KBM-7 (cell line): ENCODE measurements around the gene GDF15.
"Not testable (repeated sequence)": the region's sequence is repeated elsewhere in the genome, so short reads cannot be mapped to it uniquely, and the experiment has no call there.

ENCODE experiments used
- DNase-seq: peaks from one replicate; pipeline ENCODE4 v3.0.0-alpha.2; 2015
- in situ Hi-C: fragments of 300-500 bp; cut with MboI; formaldehyde crosslinking; loops from 2 replicates; pipeline ENCODE4 v1.14.3; 2020; ENCODE audit warnings: low sequenced_read_pairs, low pct_unique_long_range_greater_than_20kb, mixed read lengths

The GDF15 gene

DNA sequence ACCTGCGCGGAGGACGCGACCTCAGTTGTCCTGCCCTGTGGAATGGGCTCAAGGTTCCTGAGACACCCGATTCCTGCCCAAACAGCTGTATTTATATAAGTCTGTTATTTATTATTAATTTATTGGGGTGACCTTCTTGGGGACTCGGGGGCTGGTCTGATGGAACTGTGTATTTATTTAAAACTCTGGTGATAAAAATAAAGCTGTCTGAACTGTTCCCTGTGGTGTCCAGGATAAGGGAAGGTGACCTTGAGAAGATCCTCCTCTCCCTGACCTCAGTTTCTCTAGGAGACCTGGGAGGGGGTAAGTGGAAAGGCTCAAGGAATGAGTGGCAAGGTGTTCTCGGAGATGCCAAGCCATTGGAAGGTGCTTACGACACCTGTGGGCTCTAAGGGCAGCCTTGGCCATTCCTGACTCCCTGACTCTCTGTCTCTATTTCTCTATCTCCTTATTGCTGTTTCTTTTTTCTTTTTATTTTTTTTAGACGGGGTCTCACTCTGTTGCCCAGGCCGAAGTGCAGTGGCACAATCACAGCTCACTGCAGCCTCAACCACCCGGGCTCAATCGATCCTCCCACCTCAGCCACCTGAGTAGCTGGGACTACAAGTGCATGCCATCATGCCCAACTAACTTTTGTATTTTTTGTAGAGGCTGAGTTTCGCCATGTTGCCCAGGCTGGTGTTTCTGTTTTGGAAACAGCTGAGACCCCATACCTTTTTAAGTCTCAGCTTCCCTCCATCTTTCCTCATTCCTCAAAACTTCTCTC lies 3.2 kb downstream of the GDF15 start:
- DNase-seq, result no peak
- in situ Hi-C loops, result no loop called here

DNA sequence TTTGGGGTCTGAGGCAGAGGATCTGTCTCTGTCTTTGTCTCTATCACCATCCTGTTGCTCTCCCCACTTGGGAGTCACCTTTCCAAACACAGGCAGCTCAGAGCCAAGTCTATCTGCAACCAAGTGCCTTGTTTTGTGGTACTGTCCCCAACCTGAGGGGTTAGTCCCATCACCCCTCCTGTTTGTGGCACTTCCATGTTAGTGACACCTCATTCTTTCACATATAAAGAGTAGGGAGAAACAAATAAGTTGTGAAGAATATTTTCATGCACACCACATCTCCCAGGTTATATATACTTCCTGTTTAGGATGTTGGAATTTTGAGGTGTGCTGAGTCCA lies 3.7 kb downstream of the GDF15 start:
- no peak for DNase-seq
- in situ Hi-C loops, result no loop called here

GRCh38 chr19:18390065-18390907 lies 4.3 kb downstream of the GDF15 start:
- in situ Hi-C loops, result no loop called here
- DNase-seq, result no peak

DNA sequence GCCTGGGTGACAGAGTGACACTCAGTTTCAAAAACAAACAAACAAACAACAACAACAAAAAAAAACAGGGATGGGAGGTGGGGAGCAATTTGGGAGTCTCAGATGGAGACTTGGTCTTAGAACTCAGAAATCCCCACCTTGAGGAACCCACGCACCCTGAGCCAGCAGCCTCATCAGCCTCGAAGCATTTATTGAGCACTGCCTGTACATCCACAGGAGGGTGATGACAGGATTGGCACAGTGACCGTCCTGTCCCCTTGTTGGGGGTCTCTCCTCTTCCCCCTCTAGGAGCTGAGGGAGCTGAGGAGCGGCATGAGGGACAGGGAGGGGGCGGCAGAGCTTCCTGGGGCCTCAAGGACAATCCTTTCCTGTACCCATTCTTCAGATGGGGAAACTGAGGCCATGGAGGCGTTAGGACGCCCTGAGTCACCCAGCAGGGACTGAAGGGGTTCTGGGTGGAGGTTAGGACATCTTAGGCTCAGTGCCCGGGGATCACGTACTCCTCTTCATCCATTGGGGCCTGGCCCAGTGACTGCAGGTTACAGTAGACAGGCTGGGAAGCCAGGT lies 5.6 kb downstream of the GDF15 start:
- in situ Hi-C loops, result no loop called here
- no peak for DNase-seq

GRCh38 chr19:18392417-18392816 lies 6.5 kb downstream of the GDF15 start:
- DNase-seq, result peak; percentile 88
- in situ Hi-C loops, result no loop called here

DNA sequence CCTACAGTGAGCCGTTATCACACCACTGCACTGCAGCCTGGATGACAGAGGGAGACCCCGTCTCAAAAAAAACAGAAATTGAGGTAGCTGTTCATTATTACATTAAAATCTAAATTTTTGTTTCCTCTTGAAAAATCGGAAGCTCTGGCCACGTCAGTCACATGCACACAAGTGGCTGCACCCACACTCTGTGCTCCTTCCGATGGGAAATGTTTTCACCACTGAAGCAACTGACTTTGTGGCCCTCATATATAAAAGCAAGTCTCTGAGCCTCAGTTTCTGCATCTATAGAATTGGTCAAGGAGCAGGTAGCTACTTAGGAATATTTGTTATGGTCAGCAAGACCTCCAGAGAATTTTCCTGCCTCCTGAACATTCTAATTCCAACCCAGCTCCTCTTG lies 7.0 kb downstream of the GDF15 start:
- DNase-seq, result no peak

GRCh38 chr19:18393836-18394235 lies 7.9 kb downstream of the GDF15 start:
- DNase-seq, result no peak

More for the DNA sequence above, 7.0 kb downstream of the GDF15 start:
- in situ Hi-C loops, result no loop called here

DNA sequence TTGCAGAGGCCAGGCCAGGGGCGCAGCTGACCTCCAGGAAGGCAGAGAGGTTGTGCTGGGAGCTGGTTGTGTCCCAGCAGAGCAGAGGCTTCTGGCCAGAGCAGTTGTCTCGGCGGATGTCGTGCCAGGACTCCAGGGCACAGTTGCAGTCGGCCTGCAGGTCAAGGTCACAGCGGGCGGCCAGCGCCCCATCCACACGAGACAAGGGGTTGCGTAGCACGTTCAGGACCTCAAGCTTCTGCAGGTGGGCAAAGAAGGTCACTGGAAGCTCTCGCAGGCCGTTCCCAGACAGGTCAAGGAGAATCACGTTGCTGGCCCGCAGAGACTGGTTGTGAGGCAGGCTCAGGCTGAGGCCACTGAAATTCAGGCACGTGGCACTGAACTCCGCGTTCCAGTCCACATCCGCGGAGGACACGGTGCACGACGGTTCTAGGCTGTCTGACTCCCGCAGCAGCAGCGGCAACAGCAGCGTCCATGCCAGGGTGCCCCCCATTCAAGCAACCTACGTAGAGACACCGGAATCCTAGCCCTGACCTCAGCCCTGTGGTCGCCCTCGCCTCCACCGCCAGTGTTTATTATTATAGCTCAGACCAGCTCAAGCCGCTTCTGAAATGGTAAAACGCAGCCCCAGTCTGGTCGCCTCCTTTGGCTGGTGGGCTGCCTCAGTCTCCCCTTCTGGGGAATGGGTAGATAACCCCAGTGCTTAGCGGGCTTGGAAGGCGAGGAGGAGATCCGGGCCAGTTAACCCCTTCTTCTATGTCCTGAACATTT lies 10.7 kb downstream of the GDF15 start:
- DNase-seq, result no peak
- in situ Hi-C loops, result no loop called here

More at GRCh38 chr19:18393836-18394235, 7.9 kb downstream of the GDF15 start:
- in situ Hi-C loops, result no loop called here

DNA sequence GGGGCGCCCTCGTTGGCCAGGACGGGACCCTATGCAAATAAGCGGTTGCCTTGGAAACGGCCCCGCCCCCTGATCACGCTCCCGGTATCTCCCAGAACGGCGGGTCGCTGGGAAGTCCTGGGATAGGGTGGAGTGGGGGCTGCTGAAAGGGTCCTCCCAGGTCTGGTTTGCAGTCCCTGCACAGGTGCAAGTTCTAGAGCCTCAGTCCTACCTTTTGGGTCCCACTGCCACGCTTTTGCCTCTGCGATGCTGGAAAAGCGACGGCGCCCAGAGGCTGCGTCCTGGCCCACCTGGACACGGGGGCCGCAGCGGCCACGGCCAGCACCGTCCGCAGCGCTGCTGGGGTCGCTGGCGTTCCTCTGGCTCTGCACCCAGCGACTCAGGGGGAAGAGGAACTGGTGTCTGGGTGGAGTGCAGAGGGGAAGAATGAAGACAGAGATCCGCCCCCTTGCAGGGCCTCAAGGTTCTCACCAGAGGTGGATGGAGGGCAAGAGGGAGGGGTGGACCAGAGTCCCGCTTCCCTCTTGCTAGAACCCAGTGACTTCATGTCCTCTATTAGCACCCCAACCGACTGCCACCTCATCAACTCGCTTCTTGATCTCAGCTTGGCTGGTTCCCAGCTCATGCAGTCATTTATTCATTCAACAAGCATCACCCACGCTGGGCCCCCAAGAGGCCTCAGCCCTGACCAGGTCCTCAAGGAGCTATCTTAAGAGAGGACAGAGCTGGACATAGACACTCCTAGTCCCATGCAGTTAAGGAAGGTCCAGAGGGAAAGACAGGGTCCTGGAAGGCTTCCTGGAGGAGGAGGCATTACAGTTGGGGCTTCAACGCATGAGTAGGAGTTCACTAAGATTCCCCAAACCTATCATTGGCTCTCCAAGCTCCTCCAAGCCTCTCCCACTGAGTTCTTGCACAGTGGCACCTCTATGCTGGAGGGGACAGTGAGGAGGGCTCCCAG lies 11.6 kb downstream of the GDF15 start, which contains the start of gene LRRC25:
Gene LRRC25, minus strand, starts transcription at position 381 of the 961 bp plus-strand sequence. CDS start 659 bp downstream, outside the sequence.
- peak; percentile 85 for DNase-seq
- in situ Hi-C loops, result no loop called here

DNA sequence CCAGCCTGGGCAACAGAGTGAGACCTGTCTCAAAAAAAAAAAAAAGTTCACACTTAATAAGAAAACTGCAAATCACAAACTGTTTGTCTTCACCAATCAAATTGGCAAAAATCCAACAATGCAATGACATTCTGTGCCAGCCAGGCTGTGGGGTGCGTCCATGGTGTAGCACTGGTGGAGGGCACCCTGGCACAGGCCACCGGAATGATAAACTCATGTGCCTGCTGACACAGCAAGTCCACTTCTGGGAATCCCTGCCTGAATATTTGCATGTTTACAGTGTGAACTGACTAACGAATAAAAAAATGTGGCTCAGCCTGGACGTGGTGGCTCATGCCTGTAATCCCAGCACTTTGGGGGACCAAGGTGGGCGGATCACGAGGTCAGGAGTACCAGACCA lies 13.1 kb downstream of the GDF15 start:
- no peak for DNase-seq
- in situ Hi-C loops, result no loop called here

DNA sequence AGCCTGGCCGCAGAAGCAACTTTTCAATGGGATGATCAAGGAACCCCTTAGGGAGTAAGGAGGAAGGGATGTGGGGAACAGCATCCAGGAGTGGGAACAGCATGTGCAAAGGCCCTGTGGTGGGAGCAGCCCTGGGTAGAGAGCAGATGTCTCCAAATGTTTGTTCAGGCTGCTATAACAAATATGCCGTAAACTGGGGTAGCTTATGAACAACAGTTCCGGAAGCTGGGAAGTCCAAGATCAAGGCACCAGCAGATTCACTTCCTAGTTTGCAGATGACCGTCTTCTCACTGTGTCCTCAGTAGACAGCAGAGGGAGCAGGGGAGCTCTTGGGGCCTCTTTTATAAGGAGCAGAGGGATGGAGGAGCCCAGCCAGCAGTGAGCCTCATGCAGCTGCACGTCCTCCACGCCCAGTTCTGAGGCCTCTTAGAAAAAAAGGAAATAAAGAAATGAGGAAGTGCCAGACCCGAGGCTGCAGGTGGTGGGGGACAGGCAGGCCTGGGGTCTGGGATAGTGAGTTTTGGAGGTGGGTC lies 15.7 kb downstream of the GDF15 start:
- DNase-seq, result peak; percentile 99
- in situ Hi-C loops, result loop anchor here (10.0 kb wide), 1 partner anchor 47 kb away; no protein-coding TSS in a partner anchor

DNA sequence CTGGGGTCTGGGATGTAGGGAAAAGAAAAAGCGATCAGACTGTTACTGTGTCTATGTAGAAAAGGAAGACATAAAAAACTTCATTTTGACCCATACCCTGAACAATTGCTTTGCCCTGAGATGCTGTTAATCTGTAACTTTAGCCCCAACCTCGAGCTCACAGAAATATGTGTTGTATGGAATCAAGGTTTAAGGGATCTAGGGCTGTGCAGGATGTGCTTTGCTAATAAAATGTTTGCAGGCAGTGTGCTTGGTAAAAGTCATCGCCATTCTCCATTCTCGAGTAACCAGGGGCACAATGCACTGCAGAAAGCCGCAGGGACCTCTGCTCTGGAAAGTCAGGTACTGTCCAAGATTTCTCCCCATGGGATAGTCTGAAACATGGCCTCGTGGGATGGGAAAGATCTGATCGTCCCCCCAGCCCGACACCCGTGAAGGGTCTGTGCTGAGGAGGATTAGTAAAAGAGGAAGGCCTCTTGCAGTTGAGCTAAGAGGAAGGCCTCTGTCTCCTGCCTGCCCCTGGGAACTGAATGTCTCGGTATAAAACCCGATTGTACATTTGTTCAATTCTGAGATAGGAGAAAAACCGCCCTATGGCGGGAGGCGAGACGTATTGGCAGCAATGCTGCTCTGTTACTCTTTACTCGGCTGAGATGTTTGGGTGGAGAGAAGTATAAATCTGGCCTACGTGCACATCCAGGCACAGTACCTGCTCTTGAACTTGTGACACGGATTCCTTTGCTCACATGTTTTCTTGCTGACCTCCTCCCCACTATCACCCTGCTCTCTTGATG lies 16.7 kb downstream of the GDF15 start:
- peak; percentile 48 for DNase-seq
- in situ Hi-C loops, result loop anchor here (10.0 kb wide), 1 partner anchor 48 kb away; no protein-coding TSS in a partner anchor

DNA sequence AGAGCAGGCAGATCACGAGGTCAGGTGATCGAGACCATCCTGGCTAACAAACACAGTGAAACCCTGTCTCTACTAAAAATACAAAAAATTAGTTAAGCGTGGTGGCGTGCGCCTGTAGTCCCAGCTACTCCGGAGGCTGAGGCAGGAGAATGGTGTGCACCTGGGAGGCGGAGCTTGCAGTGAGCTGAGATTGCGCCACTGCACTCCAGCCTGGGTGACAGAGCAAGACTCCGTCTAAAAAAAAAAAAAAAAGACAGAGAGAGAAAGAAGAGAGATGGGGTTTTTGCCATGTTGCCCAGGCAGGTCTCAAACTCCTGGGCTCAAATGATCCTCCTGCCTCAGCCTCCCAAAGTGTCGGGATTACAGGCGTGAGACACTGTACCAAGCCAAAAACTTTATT lies 19.8 kb downstream of the GDF15 start:
- in situ Hi-C loops, result loop anchor here (10.0 kb wide), 1 partner anchor 51 kb away; no protein-coding TSS in a partner anchor
- DNase-seq, result not testable (repeated sequence)

- in situ Hi-C loops, result loop anchor here (10.0 kb wide), 1 partner anchor 52 kb away; no protein-coding TSS in a partner anchor
- DNase-seq, result no peak
Measured at GRCh38 chr19:18406749-18407148, 20.8 kb downstream of the GDF15 start.

DNA sequence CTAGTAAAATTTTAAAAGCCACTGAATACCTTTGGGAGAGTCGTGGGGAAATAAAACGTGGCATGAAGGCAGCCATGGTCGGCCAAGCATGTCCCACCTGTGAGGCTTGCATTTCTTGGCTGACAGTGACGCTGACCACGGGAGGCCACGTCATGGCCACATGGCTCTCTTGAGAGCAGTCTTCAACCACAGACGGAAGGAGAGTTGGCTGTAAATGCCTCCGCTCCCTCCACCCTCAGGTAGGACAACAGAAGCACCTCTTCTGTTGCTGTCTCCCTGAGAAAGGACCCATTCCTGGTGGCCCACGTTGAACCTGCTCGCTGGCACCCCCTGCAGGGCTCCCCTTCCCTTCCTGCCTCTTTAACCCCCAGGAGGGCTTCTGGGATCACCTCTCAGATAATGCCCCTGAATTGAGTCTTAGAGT lies 22.1 kb downstream of the GDF15 start:
- in situ Hi-C loops, result loop anchor here (10.0 kb wide), 1 partner anchor 53 kb away; no protein-coding TSS in a partner anchor
- DNase-seq, result peak; percentile 80

DNA sequence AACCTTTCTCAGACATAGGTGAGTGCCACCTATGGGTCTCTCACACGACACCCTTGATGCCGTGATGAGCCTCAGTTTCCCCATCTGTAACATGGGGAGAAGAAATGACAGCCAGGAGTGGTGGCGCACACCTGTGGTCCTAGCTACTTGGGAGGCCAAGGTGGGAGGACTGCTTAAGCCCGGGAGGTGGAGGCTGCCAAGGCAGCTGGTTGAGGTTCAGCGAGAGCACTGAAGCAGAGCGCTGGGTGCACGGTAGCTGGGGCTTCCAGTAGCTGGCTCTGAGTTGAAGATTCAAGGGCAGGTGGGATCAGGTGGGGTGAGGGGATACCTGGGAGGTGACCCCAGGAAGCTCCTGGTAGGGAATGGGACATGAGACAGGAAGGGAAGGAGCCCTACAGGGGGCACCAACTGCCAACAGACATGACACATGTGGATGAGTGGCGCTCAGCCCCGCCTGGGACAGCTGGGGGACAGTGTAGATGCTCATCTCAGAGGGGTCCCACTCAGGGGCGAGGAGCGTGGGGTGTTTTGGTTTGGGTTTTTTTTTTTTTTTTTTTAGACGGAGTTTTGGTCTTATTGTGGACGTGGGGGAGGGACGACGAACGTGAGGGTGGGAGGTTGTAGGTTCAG lies 26.8 kb downstream of the GDF15 start:
- in situ Hi-C loops, result no loop called here
- no peak for DNase-seq
